ENCODE measurements around the gene HLA-DPA1.
"Not testable (repeated sequence)": the region's sequence is repeated elsewhere in the genome, so short reads cannot be mapped to it uniquely, and the experiment has no call there.

Gene HLA-DPA1

GRCh38 chr6:33104887-33105286 lies 31.4 kb upstream of the HLA-DPA1 start:
- no peak for TF ChIP-seq POLR2A (IDR thresholded peaks at IDR 0.05; ENCODE audit: low read depth, low read length)
- no peak for FAIRE-seq
- no peak for DNase-seq (ENCODE audit: insufficient read length, low spot score)

GRCh38 chr6:33103776-33104175 lies 30.3 kb upstream of the HLA-DPA1 start:
- no peak for TF ChIP-seq POLR2A (IDR thresholded peaks at IDR 0.05; ENCODE audit: low read depth, low read length)
- DNase-seq (ENCODE audit: insufficient read length, low spot score) = no peak
- no peak for FAIRE-seq

GRCh38 chr6:33101121-33101737 lies 27.8 kb upstream of the HLA-DPA1 start:
- DNase-seq (ENCODE audit: insufficient read length, low spot score); FAIRE-seq: not testable (repeated sequence)

GRCh38 chr6:33095681-33096080 lies 22.2 kb upstream of the HLA-DPA1 start:
- no peak for DNase-seq (ENCODE audit: insufficient read length, low spot score)
- TF ChIP-seq POLR2A (IDR thresholded peaks at IDR 0.05; ENCODE audit: low read depth, low read length) = no peak
- no peak for FAIRE-seq

- FAIRE-seq (no peak), DNase-seq (ENCODE audit: insufficient read length, low spot score) (no peak)
- no peak for TF ChIP-seq POLR2A (IDR thresholded peaks at IDR 0.05; ENCODE audit: low read depth, low read length)
Measured at GRCh38 chr6:33093855-33094254, 20.4 kb upstream of the HLA-DPA1 start.

- TF ChIP-seq POLR2A (IDR thresholded peaks at IDR 0.05; ENCODE audit: low read depth, low read length) = no peak
- DNase-seq (ENCODE audit: insufficient read length, low spot score) (no peak), FAIRE-seq (no peak)
Measured at GRCh38 chr6:33092385-33092784, 18.9 kb upstream of the HLA-DPA1 start.

GRCh38 chr6:33091957-33092356 lies 18.5 kb upstream of the HLA-DPA1 start:
- FAIRE-seq (no peak), DNase-seq (ENCODE audit: insufficient read length, low spot score) (no peak)
- TF ChIP-seq POLR2A (IDR thresholded peaks at IDR 0.05; ENCODE audit: low read depth, low read length) = no peak

- TF ChIP-seq POLR2A (IDR thresholded peaks at IDR 0.05; ENCODE audit: low read depth, low read length) = no peak
- FAIRE-seq (no peak), DNase-seq (ENCODE audit: insufficient read length, low spot score) (no peak)
Measured at GRCh38 chr6:33088931-33089620, 15.6 kb upstream of the HLA-DPA1 start.

- DNase-seq (ENCODE audit: insufficient read length, low spot score) (no peak), FAIRE-seq (no peak)
- no peak for TF ChIP-seq POLR2A (IDR thresholded peaks at IDR 0.05; ENCODE audit: low read depth, low read length)
Measured at GRCh38 chr6:33088258-33088930, 14.9 kb upstream of the HLA-DPA1 start.

GRCh38 chr6:33085627-33086026 lies 12.2 kb upstream of the HLA-DPA1 start:
- no peak for DNase-seq (ENCODE audit: insufficient read length, low spot score)
- TF ChIP-seq POLR2A (IDR thresholded peaks at IDR 0.05; ENCODE audit: low read depth, low read length) = no peak
- no peak for FAIRE-seq

- no peak for FAIRE-seq
- peak; percentile 15 for DNase-seq (ENCODE audit: insufficient read length, low spot score)
- TF ChIP-seq POLR2A (IDR thresholded peaks at IDR 0.05; ENCODE audit: low read depth, low read length) = no peak
Measured at GRCh38 chr6:33082702-33083101, 9.3 kb upstream of the HLA-DPA1 start.

- DNase-seq (ENCODE audit: insufficient read length, low spot score) = no peak
- TF ChIP-seq POLR2A (IDR thresholded peaks at IDR 0.05; ENCODE audit: low read depth, low read length) = no peak
- no peak for FAIRE-seq
Measured at GRCh38 chr6:33081098-33081824, 7.8 kb upstream of the HLA-DPA1 start.

- DNase-seq (ENCODE audit: insufficient read length, low spot score) = no peak
- no peak for TF ChIP-seq POLR2A (IDR thresholded peaks at IDR 0.05; ENCODE audit: low read depth, low read length)
- no peak for FAIRE-seq
Measured at GRCh38 chr6:33080127-33081089, 7.0 kb upstream of the HLA-DPA1 start.
